HG03139 (cell line): ENCODE measurements around the gene WHAMM.
"Not testable (repeated sequence)": the region's sequence is repeated elsewhere in the genome, so short reads cannot be mapped to it uniquely, and the experiment has no call there.

ENCODE experiments used
- ATAC-seq: cut with Tn5 transposase; IDR thresholded peaks from one replicate; pipeline ENCODE4 v1.9.1; 2021; ENCODE audit not compliant: unreplicated experiment

Gene WHAMM

GRCh38 chr15:82865581-82865980 is 56.2 kb downstream of the WHAMM start:
- not testable (repeated sequence) for ATAC-seq

GRCh38 chr15:82865981-82866380 is 56.6 kb downstream of the WHAMM start:
- not testable (repeated sequence) for ATAC-seq

- no peak for ATAC-seq
These were observed 61.4 kb downstream of the WHAMM start for GRCh38 chr15:82870727-82871320.

GRCh38 chr15:82871358-82871757 is 61.9 kb downstream of the WHAMM start:
- no peak for ATAC-seq

- ATAC-seq: no peak
These were observed 62.5 kb downstream of the WHAMM start for GRCh38 chr15:82871832-82872484.

- no peak for ATAC-seq
These were observed 63.7 kb downstream of the WHAMM start for GRCh38 chr15:82873000-82873680.

- ATAC-seq: no peak
These were observed 64.8 kb downstream of the WHAMM start for GRCh38 chr15:82874267-82874666.

- no peak for ATAC-seq
These were observed 65.5 kb downstream of the WHAMM start for GRCh38 chr15:82874961-82875360.

GRCh38 chr15:82875411-82876003 is 66.1 kb downstream of the WHAMM start:
- no peak for ATAC-seq

- ATAC-seq: no peak
These were observed 68.4 kb downstream of the WHAMM start for GRCh38 chr15:82877825-82878224.

GRCh38 chr15:82878325-82878724 is 68.9 kb downstream of the WHAMM start:
- ATAC-seq: no peak

- ATAC-seq: no peak
These were observed 71.3 kb downstream of the WHAMM start for GRCh38 chr15:82880704-82881103.

GRCh38 chr15:82881747-82882146 is 72.3 kb downstream of the WHAMM start:
- no peak for ATAC-seq

GRCh38 chr15:82882273-82882928 is 73.0 kb downstream of the WHAMM start:
- no peak for ATAC-seq
